ENCODE measurements around the gene ZNF345.

Gene ZNF345

GRCh38 chr19:36918090-36918489 lies 67.4 kb downstream of the ZNF345 start:
- DNase-seq (ENCODE audit: low read depth), result no peak
